HepG2 (cell line): Measurements from ENCODE around the gene SOSTDC1. TPM values are rescaled to one million over a fixed set of nuclear protein-coding genes. Genes with fewer than 3 reads are reported as not detected.

Experiments
- ATAC-seq: fragments of 200-7000 bp; cut with Tn5 transposase; 3 replicates; pipeline ENCODE4 v1.9.1; 2020; ENCODE audit warnings: mild to moderate bottlenecking, moderate library complexity
- BruUV-seq: library from RNA; stranded (reverse); fragments of 400-500 nt; replicated peaks from 2 replicates; lab custom pipeline; 2021; lab: Mats Ljungman, UMichigan
- CTCF ChIA-PET: fragments of 300-600 bp; formaldehyde crosslinking; extraction: SDS; loops from one replicate; lab custom pipeline; 2021; ENCODE audit warnings: low total read pairs, inconsistent platforms, low intra/inter-chr PET ratio; lab: Yijun Ruan, JAX
- POLR2A ChIA-PET: fragments of 350-600 bp; sonication (Branson Sonifier 250); formaldehyde crosslinking; loops from one replicate; lab custom pipeline; 2020; ENCODE audit warnings: antibody characterized with exemption, inconsistent platforms; lab: Yijun Ruan, JAX
- DNase-seq: peaks from one replicate; pipeline ENCODE4 v3.0.0-alpha.2; 2015; ENCODE audit warnings: low spot score
- FAIRE-seq: peaks from 3 replicates; lab custom pipeline; 2011; peaks lifted over from hg19 to GRCh38; lab: Jason Lieb, UNC
- H2AFZ ChIP-seq: one replicate; pipeline ENCODE4 v1.6.1; 2011; ENCODE audit warnings: low read length, inconsistent platforms
- H3K27ac ChIP-seq: fragments of 300-600 bp; 3 replicates; pipeline ENCODE4 v1.8.0; 2011; ENCODE audit warnings: mixed run types, mild to moderate bottlenecking, mixed read lengths, low read length, inconsistent platforms; ENCODE audit not compliant: insufficient read depth; ENCODE audit errors: extremely low read length
- H3K27me3 ChIP-seq, 2 experiments: fragments of 200-600 bp in 1 of 2; 2 replicates in 1 of 2; 3 replicates in 1 of 2; pipeline versions ENCODE4 v1.6.0 to v1.8.0; 2011; ENCODE audit warnings: low read length in 2 of 2, mild to moderate bottlenecking in 2 of 2, moderate library complexity in 2 of 2, inconsistent platforms in 1 of 2; ENCODE audit not compliant: insufficient read depth in 2 of 2, control insufficient read depth in 1 of 2
- H3K36me3 ChIP-seq, 2 experiments: fragments of 200-600 bp in 1 of 2; replicated peaks in 1 of 2; 2 replicates in 1 of 2; 3 replicates in 1 of 2; pipeline versions ENCODE4 v1.5.1 to v1.8.0; 2011; ENCODE audit warnings: low read length in 2 of 2, inconsistent platforms in 1 of 2; ENCODE audit not compliant: insufficient read depth in 2 of 2, control insufficient read depth in 1 of 2
- H3K4me1 ChIP-seq: 2 replicates; pipeline ENCODE4 v1.5.1; 2012; ENCODE audit warnings: low read length, inconsistent platforms; ENCODE audit not compliant: insufficient read depth
- H3K4me2 ChIP-seq: 2 replicates; pipeline ENCODE4 v1.6.0; 2011; ENCODE audit warnings: low read depth, low read length, inconsistent platforms
- H3K4me3 ChIP-seq, 3 experiments: fragments of 200-600 bp in 1 of 3; sonication (generic), shearing (Covaris generic) in 1 of 3; replicated peaks in 1 of 3; 2 replicates each; pipeline ENCODE4 v1.5.1; 2011 to 2016; ENCODE audit warnings: low read length in 3 of 3, inconsistent platforms in 2 of 3, low read depth in 2 of 3, mild to moderate bottlenecking in 2 of 3, control low read depth in 1 of 3, mixed read lengths in 1 of 3; ENCODE audit not compliant: insufficient read depth in 1 of 3
- H3K79me2 ChIP-seq: one replicate; pipeline ENCODE4 v1.6.1; 2011; ENCODE audit warnings: low read length, inconsistent platforms; ENCODE audit not compliant: insufficient read depth
- H3K9ac ChIP-seq: 2 replicates; pipeline ENCODE4 v1.6.0; 2011; ENCODE audit warnings: mild to moderate bottlenecking, low read depth, low read length, inconsistent platforms; ENCODE audit not compliant: insufficient read depth
- H3K9me3 ChIP-seq: 2 replicates; pipeline ENCODE4 v1.5.1; 2012; ENCODE audit warnings: mild to moderate bottlenecking, low read length
- H4K20me1 ChIP-seq: 2 replicates; pipeline ENCODE4 v1.6.0; 2011; ENCODE audit warnings: inconsistent platforms, mild to moderate bottlenecking, low read length, moderate library complexity; ENCODE audit not compliant: insufficient read depth
- ARNT2 ChIP-seq: sonication (generic); formaldehyde crosslinking; IDR thresholded peaks from 2 replicates; pipeline ENCODE4 v1.8.0; 2022; ENCODE audit warnings: mild to moderate bottlenecking, low read depth, missing genetic modification reagents, moderate library complexity
- BHLHE40 ChIP-seq: IDR thresholded peaks from 2 replicates; pipeline ENCODE4 v1.6.1; 2011; ENCODE audit warnings: low read length, improper control_type of control experiment
- CSRNP2 ChIP-seq: sonication (generic); formaldehyde crosslinking; conservative IDR thresholded peaks from 2 replicates; pipeline ENCODE4 v1.8.0; 2022; ENCODE audit warnings: low read depth, missing genetic modification reagents
- E2F2 ChIP-seq: sonication (generic); formaldehyde crosslinking; IDR thresholded peaks from 2 replicates; pipeline ENCODE4 v1.4.0; 2020; ENCODE audit warnings: missing genetic modification reagents, borderline replicate concordance
- ELF4 ChIP-seq: sonication (generic); formaldehyde crosslinking; IDR thresholded peaks from 2 replicates; pipeline ENCODE4 v1.5.0; 2020; ENCODE audit warnings: missing genetic modification reagents, mild to moderate bottlenecking, moderate library complexity, borderline replicate concordance
- FOXA1 ChIP-seq, 2 experiments: fragments of 450-650 bp in 1 of 2; sonication (generic) in 1 of 2; formaldehyde crosslinking in 1 of 2; IDR thresholded peaks; 2 replicates each; pipeline versions ENCODE4 v1.4.0 to v1.6.1; 2016 to 2020; ENCODE audit warnings: missing genetic modification reagents in 1 of 2
- HNRNPL ChIP-seq: fragments of 200-400 bp; formaldehyde crosslinking; IDR thresholded peaks from 2 replicates; pipeline ENCODE4 v1.6.1; 2017; ENCODE audit warnings: mild to moderate bottlenecking, low read depth, low read length
- HNRNPUL1 ChIP-seq: fragments of 200-400 bp; formaldehyde crosslinking; IDR thresholded peaks from 2 replicates; pipeline ENCODE4 v1.6.1; 2017; ENCODE audit warnings: low read depth, mild to moderate bottlenecking, low read length, moderate library complexity
- KLF11 ChIP-seq: IDR thresholded peaks from 2 replicates; pipeline ENCODE4 v1.6.1; 2016; ENCODE audit warnings: missing compliant biosample characterization
- NFIB ChIP-seq: sonication (generic); formaldehyde crosslinking; IDR thresholded peaks from 2 replicates; pipeline ENCODE4 v1.9.0; 2021; ENCODE audit warnings: missing genetic modification reagents, mild to moderate bottlenecking, borderline replicate concordance
- POLR2A ChIP-seq, 2 experiments: IDR thresholded peaks; 2 replicates each; pipeline ENCODE4 v1.6.1; 2011; ENCODE audit warnings: low read depth in 2 of 2, low read length in 2 of 2, mild to moderate bottlenecking in 1 of 2, moderate library complexity in 1 of 2; ENCODE audit not compliant: insufficient read depth in 1 of 2
- RFX3 ChIP-seq: IDR thresholded peaks from 2 replicates; pipeline ENCODE4 v1.6.1; 2016; ENCODE audit warnings: missing biosample characterization, missing genetic modification reagents
- SCMH1 ChIP-seq: sonication (generic); formaldehyde crosslinking; IDR thresholded peaks from 2 replicates; pipeline ENCODE4 v1.9.0; 2021; ENCODE audit warnings: missing genetic modification reagents, mild to moderate bottlenecking, borderline replicate concordance
- THAP8 ChIP-seq: sonication (generic); formaldehyde crosslinking; IDR thresholded peaks from 2 replicates; pipeline ENCODE4 v1.5.1; 2020; ENCODE audit warnings: missing genetic modification reagents, mild to moderate bottlenecking, borderline replicate concordance
- ZFP41 ChIP-seq: sonication (generic); formaldehyde crosslinking; IDR thresholded peaks from 2 replicates; pipeline ENCODE4 v1.4.0; 2020; ENCODE audit warnings: mild to moderate bottlenecking, missing genetic modification reagents, borderline replicate concordance
- ZNF446 ChIP-seq: sonication (generic); formaldehyde crosslinking; IDR thresholded peaks from 2 replicates; pipeline ENCODE4 v1.5.0; 2020; ENCODE audit warnings: mild to moderate bottlenecking, missing genetic modification reagents
- ZNF691 ChIP-seq: sonication (generic); formaldehyde crosslinking; IDR thresholded peaks from 2 replicates; pipeline ENCODE4 v1.4.0; 2020; ENCODE audit warnings: missing genetic modification reagents, low read depth, mild to moderate bottlenecking, borderline replicate concordance
- ZNF724P ChIP-seq: sonication (generic); formaldehyde crosslinking; IDR thresholded peaks from 2 replicates; pipeline ENCODE4 v1.8.0; 2022; ENCODE audit warnings: missing genetic modification reagents, borderline replicate concordance
- ZNF761 ChIP-seq: sonication (generic); formaldehyde crosslinking; conservative IDR thresholded peaks from 2 replicates; pipeline ENCODE4 v1.4.0; 2020; ENCODE audit warnings: mild to moderate bottlenecking, missing genetic modification reagents
- WGBS: methylation state at CpG from one replicate; pipeline ENCODE4 v1.1.6; 2017; ENCODE audit warnings: low lambda C conversion rate; 5-methylcytosine and 5-hydroxymethylcytosine counted together
- in situ Hi-C: cut with HindIII; loops from 2 replicates; pipeline ENCODE4 v1.10.0; 2017; ENCODE audit warnings: low pct_unique_long_range_greater_than_20kb; ENCODE audit not compliant: extremely low pct_ligation_motif_present
- intact Hi-C: fragments of 100-400 bp; cut with micrococcal nuclease; formaldehyde crosslinking; loops from one replicate; pipeline ENCODE4 v1.10.0; 2022; ENCODE audit not compliant: unreplicated experiment
- polyA plus RNA-seq, 8 experiments: library from polyadenylated mRNA; depleted of rRNA in 3 of 8; stranded (reverse) in 7 of 8; unstranded in 1 of 8; fragments of >200 nt; fragmentation: Illumina TruSeq in 4 of 8; extraction: Trizol in 4 of 8; gene quantifications; 2 replicates each; pipeline versions ENCODE4 v1.2.1 to v1.2.3, GENCODE V29; 2011 to 2016; ENCODE audit warnings: low read depth in 4 of 8, missing spikeins in 1 of 8, mixed read lengths in 1 of 8; ENCODE audit not compliant: insufficient read depth in 1 of 8
- total RNA-seq, 5 experiments: library from RNA; depleted of rRNA; stranded (reverse); fragments of >200 nt; fragmentation: Illumina TruSeq; extraction: Trizol; gene quantifications; 2 replicates each; pipeline ENCODE4 v1.2.3, GENCODE V29; 2016; ENCODE audit warnings: low read depth in 1 of 5

The SOSTDC1 gene
- total and polyA plus RNA-seq, 2 of the 13 experiments (the other 11 are each of a cell fraction or from before 2014, with no cell fraction given): not detected

- no peak for TF ChIP-seq ZNF724P (CRISPR knock-in tag)
These were observed 45.2 kb downstream of the SOSTDC1 start (continued) for GRCh38 chr7:16420329-16420648.

- ATAC-seq (no peak), FAIRE-seq (no peak), DNase-seq (no peak)
- Histone ChIP-seq H3K27ac (no peak overlapping the region), H3K4me2 (peak overlapping the region; percentile 99), H3K9ac (peak overlapping the region; percentile 75; the same call in 1 of the 2 replicates), H3K36me3 (no peaks in the 10 kb centered on the region), H2AFZ (peak overlapping the region; percentile 85), H3K79me2 (no peaks in the 10 kb centered on the region), H3K4me3 (peak overlapping the region; percentile 56 to 77 (median 69); a peak in 4 of 6 replicates), H3K4me1 (peaks cover 24% of the 10 kb centered on the region), H4K20me1 (no peaks in the 10 kb centered on the region), H3K27me3 (no peaks in the 10 kb centered on the region), H3K9me3 (no peaks in the 10 kb centered on the region)
- in situ Hi-C loops: no loop called here
- ChIA-PET POLR2A (interaction anchor here (0.8 to 2.4 kb wide), 3 partner anchors 94 to 226 kb away, joined by 4 to 6 read pairs (median 4); partner anchors contain the start of genes ANKMY2 and BZW2), CTCF (no interaction called here)
- TF ChIP-seq NFIB (CRISPR knock-in tag): no peak
- no peak for TF ChIP-seq HNRNPL
- TF ChIP-seq KLF11 (CRISPR knock-in tag): no peak
- no peak for TF ChIP-seq ARNT2 (CRISPR knock-in tag)
- TF ChIP-seq RFX3 (CRISPR knock-in tag): no peak
- TF ChIP-seq FOXA1 (IDR thresholded peaks at IDR 0.05): no peak
- TF ChIP-seq FOXA1 (CRISPR knock-in tag; IDR thresholded peaks at IDR 0.05): no peak
- no peak for TF ChIP-seq BHLHE40
- no peak for TF ChIP-seq THAP8 (CRISPR knock-in tag)
- TF ChIP-seq ELF4 (CRISPR knock-in tag): no peak
- TF ChIP-seq ZFP41 (CRISPR knock-in tag): no peak
- TF ChIP-seq ZNF761: no peak
- TF ChIP-seq HNRNPUL1: no peak
- TF ChIP-seq CSRNP2 (CRISPR knock-in tag): no peak
- no peak for TF ChIP-seq ZNF691 (CRISPR knock-in tag)
- no peak for TF ChIP-seq E2F2
- TF ChIP-seq ZNF446 (CRISPR knock-in tag): no peak
- TF ChIP-seq SCMH1 (CRISPR knock-in tag): no peak
- TF ChIP-seq POLR2A (IDR thresholded peaks at IDR 0.05; ENCODE audit: insufficient read depth in 1 of 2, low read depth in 2 of 2, low read length in 2 of 2): no peak
- BruUV-seq: TSS peak; percentile 38
- intact Hi-C loops: loop anchor here (5.0 kb wide), 1 partner anchor 72 kb away; no protein-coding TSS in a partner anchor
- 46% methylated on average over 10 of the region's 10 CpGs for WGBS
These were observed 45.7 kb downstream of the SOSTDC1 start for GRCh38 chr7:16419859-16420258.
